MM.1S (cell line): ENCODE data around the gene ADAMTS17.

ENCODE experiments used
- EZH2 ChIP-seq: fragments of 300-600 bp; sonication (generic); optimal IDR thresholded peaks from 2 replicates; pipeline ENCODE3; 2017; ENCODE audit warnings: low read depth, mild to moderate bottlenecking, antibody characterized with exemption, low read length, mixed read lengths
- EZH2phosphoT487 ChIP-seq: fragments of 300-600 bp; sonication (generic); IDR thresholded peaks from 2 replicates; pipeline ENCODE4 v1.6.1; 2018; ENCODE audit warnings: antibody characterized with exemption, low read length
- TF ChIP-seq, protein P1 (sequence below): fragments of 300-600 bp; sonication (generic); IDR thresholded peaks from 2 replicates; pipeline ENCODE4 v1.5.1; 2016; ENCODE audit warnings: antibody characterized with exemption, low read length, mixed read lengths

DNA sequence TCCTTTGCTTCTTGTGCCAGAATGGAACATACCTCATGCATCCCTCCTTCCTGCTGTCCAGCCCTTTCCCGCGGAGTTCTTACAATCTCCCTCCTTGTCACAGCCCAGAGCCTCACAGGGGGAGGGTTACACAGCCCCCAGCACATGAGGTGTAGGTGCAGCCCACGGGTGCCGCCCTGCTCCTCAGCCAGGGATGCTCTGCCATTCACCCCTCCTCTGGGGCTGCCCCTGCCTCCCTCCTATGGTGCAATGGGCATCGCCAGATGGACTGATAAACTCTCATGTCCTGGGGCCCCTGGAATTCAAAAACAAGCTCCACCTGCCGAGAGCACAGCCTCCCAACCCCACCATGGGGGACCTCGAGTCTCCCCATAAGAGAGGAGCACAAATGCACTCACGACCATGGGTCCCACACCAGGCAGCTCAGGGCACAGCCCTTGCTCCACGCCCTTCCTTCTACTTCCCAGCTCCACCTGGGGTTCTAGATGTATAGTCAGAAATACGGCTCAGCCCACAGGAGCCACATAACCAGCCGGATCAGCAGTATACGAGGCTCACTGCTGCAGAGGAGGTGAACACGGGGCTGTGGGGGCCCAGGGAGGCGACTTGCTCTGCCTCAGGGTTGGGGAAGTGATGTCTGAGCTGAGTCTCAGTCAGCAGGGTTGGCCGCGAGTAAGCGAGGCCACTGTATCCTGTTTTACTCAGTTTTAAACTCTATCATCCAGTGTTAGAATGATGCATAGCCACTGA, 338.8 kb downstream of the ADAMTS17 start:
- TF ChIP-seq, protein P1, sequence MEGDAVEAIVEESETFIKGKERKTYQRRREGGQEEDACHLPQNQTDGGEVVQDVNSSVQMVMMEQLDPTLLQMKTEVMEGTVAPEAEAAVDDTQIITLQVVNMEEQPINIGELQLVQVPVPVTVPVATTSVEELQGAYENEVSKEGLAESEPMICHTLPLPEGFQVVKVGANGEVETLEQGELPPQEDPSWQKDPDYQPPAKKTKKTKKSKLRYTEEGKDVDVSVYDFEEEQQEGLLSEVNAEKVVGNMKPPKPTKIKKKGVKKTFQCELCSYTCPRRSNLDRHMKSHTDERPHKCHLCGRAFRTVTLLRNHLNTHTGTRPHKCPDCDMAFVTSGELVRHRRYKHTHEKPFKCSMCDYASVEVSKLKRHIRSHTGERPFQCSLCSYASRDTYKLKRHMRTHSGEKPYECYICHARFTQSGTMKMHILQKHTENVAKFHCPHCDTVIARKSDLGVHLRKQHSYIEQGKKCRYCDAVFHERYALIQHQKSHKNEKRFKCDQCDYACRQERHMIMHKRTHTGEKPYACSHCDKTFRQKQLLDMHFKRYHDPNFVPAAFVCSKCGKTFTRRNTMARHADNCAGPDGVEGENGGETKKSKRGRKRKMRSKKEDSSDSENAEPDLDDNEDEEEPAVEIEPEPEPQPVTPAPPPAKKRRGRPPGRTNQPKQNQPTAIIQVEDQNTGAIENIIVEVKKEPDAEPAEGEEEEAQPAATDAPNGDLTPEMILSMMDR: no peak
- TF ChIP-seq EZH2 (no peak), EZH2phosphoT487 (no peak)
